LNCAP (cell line): ENCODE results near the gene LRRC3B.

Source experiments
- TF ChIP-seq, protein P1 (sequence below): fragments of 450-650 bp; IDR thresholded peaks from 2 replicates; pipeline ENCODE4 v1.5.1; 2017; ENCODE audit warnings: mild to moderate bottlenecking

LRRC3B gene

GRCh38 chr3:26715431-26715830 lies 92.9 kb downstream of the LRRC3B start:
- TF ChIP-seq, protein P1, sequence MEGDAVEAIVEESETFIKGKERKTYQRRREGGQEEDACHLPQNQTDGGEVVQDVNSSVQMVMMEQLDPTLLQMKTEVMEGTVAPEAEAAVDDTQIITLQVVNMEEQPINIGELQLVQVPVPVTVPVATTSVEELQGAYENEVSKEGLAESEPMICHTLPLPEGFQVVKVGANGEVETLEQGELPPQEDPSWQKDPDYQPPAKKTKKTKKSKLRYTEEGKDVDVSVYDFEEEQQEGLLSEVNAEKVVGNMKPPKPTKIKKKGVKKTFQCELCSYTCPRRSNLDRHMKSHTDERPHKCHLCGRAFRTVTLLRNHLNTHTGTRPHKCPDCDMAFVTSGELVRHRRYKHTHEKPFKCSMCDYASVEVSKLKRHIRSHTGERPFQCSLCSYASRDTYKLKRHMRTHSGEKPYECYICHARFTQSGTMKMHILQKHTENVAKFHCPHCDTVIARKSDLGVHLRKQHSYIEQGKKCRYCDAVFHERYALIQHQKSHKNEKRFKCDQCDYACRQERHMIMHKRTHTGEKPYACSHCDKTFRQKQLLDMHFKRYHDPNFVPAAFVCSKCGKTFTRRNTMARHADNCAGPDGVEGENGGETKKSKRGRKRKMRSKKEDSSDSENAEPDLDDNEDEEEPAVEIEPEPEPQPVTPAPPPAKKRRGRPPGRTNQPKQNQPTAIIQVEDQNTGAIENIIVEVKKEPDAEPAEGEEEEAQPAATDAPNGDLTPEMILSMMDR, result no peak

- TF ChIP-seq, protein P1, result no peak
Measured at GRCh38 chr3:26718315-26718714, 95.7 kb downstream of the LRRC3B start.

GRCh38 chr3:26719134-26719533 lies 96.6 kb downstream of the LRRC3B start:
- TF ChIP-seq, protein P1, result no peak

- TF ChIP-seq, protein P1, result no peak
Measured at GRCh38 chr3:26721047-26721446, 98.5 kb downstream of the LRRC3B start.

GRCh38 chr3:26731843-26732242 lies 109.3 kb downstream of the LRRC3B start:
- TF ChIP-seq, protein P1, result no peak

DNA sequence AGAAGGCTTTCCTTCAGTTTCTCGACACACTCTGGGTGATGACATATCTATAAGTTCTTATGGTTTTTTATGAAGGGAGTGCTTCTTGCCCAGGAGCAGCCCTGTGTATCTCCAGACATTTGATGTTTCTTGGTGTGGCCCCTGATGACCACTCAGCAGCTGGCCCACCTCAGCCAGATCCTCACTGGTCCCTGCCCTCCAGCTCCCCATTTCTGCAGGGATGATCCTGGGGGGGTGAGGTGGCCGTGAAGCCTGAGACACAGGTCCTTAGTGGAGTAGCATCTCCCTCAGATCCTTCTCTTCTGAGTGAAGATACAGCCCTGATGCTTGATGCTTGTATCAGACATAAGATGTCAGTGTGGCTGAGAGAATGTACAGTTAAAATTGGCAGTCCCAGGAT lies 127.7 kb downstream of the LRRC3B start:
- TF ChIP-seq, protein P1, result no peak

DNA sequence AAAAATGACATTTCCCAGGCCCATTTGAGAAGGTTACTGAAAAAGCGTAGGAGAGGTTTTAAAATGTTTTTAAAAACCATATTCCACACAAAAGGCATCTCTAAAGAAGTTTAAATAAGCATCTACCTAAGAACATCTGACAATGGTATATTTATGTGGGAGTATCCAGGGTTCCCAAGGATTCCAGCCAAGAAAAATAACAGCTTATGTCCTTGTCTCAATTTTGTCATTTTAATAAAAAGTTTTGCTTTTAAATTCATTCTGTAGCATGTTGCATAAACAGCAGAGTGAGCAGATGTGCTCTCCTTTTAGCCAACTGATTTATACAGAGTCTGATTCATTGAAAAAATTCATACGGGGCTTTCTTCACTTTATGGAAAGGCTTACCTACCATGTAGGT lies 129.9 kb downstream of the LRRC3B start:
- TF ChIP-seq, protein P1, result no peak

GRCh38 chr3:26753095-26753494 lies 130.5 kb downstream of the LRRC3B start:
- TF ChIP-seq, protein P1, result no peak
